Stimulated activated CD4-positive, alpha-beta T cell treated with anti-CD3 and anti-CD28 coated beads, Interleukin-2, amount 100 ng/mL, for 4 hours (primary cell): Measurements from ENCODE around the gene TTLL11.
"Not testable (repeated sequence)": the region's sequence is repeated elsewhere in the genome, so short reads cannot be mapped to it uniquely, and the experiment has no call there.

ENCODE experiments used
- DNase-seq: peaks from one replicate; pipeline ENCODE4 v3.0.0-alpha.2; 2020; ENCODE audit warnings: low read depth

The TTLL11 gene

GRCh38 chr9:121902461-121903135 is 190.5 kb downstream of the TTLL11 start:
- no peak for DNase-seq

GRCh38 chr9:121901616-121902015 is 191.5 kb downstream of the TTLL11 start:
- no peak for DNase-seq

DNA sequence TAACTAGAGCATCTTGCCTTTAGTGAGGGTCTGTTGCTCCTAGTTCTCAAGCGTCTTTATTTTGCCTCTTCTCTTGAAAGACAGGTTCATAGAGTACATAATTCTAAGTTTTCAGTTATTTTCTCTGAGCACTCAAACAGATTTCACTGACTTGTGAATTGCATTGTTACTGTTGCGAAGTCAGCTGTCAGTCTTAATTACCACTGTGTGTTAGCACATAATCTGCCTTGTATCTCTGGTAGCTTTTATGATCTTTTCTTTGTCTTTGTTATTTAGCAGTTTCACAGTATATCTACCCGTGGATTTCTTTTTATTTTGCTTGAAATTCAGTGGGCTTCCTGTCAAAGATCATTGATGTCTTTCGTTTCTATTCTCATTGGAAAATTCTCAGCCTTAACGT is 192.9 kb downstream of the TTLL11 start:
- no peak for DNase-seq

DNA sequence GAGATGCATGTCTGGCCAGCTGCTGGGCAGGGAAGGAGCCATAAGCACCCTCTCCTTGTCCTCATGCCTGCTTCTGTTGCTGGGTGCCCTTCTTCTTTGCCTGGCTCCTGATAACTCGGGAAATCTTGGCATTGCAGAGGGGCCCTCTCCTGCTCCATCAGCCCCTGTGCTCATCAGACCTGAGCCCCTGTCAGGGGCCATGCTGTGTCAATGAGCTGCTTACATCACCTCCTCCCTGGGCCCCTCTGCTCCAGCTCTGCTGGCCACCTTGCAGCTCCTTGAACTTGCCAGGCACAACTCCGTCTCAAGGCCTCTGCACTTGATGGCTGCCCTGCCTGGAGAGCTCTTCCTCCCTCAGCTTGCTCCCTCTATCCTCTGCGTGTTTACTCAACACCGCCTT is 194.3 kb downstream of the TTLL11 start:
- DNase-seq: no peak

- no peak for DNase-seq
Measured at GRCh38 chr9:121897140-121897539, 196.0 kb downstream of the TTLL11 start.

DNA sequence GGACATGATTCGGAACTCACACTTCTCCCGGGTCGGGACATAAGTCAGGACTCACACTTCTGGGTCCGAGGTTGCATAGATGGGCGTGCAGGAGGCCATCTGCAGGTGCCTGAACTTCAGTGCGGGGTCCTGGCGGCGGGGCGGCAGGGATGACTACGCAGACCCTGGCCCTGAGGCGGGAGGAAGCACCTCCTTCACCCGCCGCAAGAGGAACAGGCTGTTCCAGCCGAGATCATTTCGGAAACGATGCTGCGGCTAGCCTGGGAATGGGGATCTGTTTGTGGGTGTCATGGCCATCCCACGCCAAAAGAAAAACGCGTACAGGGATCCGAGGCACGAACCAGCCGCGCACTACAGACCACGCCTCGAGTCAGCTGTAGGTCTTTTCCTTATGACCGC is 196.6 kb downstream of the TTLL11 start:
- no peak for DNase-seq

DNA sequence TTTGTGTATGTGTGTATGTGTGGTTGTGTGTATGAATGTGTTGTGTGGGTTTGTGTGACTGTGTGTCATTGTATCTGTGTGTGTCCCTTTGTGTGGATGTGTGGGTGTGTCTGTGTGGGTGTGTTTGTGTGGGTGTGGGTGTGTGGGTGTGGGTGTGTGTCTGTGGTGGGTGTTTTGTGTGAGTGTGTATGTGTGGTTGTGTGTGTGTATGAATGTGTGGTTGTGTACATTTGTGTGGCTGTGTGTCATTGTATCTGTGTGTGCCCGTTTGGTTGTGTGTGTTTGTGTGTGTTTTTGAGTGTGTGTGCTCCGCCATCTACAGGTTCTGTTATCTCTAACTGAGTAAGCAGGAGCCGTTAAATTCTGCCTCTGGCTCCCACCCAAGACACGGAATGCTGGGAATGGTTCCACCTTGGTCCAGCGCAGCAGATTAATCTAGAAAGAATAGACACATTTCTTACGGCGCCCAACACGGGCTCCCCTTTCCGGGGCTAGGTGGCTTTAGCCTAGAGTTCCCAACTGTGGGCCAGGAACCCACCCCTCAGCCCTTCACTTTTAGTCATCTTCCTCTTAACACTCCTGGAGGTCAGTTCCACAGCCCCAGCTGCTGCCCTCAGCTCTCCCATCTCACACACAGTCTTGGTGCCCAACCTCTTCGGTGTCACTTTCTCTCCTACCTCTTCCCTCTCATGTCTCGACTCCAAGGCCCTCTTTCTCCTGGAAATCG is 197.1 kb downstream of the TTLL11 start:
- no peak for DNase-seq

DNA sequence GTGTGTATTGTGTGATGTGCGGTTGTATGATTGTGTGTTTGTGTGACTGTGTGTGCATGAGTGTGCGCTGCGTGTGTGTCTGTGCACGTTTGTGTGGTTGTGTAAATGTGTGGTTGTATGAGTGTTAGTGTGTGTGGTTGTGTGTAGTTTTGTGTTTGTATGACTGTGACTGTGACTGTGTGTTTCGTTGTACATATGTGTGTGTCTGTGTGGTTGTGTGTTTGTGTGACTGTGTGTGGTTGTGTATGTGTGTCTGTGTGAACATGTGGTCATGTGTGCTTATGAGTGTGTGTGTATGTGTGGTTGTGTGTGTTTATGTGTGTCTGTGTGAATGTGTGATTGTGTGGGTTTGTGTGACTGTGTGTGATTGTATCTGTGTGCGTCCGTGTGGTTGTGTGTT is 197.8 kb downstream of the TTLL11 start:
- DNase-seq: no peak

GRCh38 chr9:121894380-121894779 is 198.7 kb downstream of the TTLL11 start:
- not testable (repeated sequence) for DNase-seq

GRCh38 chr9:121893786-121894185 is 199.3 kb downstream of the TTLL11 start:
- DNase-seq: no peak

DNA sequence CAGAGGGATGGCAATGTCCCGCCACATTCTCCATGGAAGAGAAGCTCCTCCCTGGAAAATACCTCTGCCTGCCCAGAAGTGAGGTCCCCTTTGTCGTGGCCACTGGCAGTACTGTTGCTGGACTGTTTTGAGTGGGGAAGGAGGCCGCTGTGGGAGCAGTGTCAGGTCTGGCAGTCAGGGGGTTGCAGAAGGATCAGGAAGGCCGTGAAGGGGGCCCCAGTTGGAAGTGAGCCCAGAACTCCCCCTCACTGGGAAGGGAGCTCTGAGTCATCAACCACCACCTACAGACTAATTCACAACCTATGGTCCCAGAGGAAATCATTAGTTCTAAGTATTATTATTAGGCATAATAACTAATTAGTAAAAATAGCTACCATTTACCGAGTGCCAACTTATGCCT is 200.4 kb downstream of the TTLL11 start:
- DNase-seq: no peak

DNA sequence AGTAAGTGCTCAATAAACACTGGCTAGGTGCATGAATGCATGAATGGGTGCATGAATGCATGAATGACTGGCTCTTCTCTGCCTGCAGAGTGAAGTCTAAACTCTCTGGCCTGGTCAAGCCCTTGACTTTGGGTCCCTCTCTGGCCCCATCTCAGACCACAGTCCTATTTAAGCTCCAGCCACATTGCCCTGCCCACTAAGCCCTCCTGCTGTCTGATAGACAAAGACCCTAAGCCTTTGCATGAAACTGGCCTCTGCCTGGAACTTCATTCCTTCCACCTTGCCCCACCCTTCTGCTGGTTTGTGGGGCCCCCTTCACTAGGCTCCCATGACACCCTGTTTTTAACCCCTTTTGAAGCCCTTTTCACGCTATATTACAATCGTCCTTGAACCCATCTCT is 202.4 kb downstream of the TTLL11 start:
- no peak for DNase-seq

GRCh38 chr9:121889990-121890563 is 203.0 kb downstream of the TTLL11 start:
- DNase-seq: no peak

DNA sequence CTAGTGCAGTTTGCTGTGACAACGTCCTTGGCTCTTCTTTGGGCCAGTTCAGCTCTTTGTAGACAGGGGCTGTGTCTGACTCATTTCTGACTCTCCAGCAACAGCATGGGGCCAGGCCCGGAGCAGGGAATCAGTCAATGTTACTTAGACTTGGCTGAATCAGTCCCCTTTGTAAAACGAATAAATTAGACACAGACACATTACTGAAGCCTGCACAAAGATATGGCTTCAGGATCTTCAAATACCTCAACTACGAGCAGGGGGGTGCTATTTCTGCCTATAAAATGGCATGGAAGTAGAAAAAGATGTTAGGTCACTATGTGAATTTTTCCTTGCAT is 204.7 kb downstream of the TTLL11 start:
- no peak for DNase-seq

DNA sequence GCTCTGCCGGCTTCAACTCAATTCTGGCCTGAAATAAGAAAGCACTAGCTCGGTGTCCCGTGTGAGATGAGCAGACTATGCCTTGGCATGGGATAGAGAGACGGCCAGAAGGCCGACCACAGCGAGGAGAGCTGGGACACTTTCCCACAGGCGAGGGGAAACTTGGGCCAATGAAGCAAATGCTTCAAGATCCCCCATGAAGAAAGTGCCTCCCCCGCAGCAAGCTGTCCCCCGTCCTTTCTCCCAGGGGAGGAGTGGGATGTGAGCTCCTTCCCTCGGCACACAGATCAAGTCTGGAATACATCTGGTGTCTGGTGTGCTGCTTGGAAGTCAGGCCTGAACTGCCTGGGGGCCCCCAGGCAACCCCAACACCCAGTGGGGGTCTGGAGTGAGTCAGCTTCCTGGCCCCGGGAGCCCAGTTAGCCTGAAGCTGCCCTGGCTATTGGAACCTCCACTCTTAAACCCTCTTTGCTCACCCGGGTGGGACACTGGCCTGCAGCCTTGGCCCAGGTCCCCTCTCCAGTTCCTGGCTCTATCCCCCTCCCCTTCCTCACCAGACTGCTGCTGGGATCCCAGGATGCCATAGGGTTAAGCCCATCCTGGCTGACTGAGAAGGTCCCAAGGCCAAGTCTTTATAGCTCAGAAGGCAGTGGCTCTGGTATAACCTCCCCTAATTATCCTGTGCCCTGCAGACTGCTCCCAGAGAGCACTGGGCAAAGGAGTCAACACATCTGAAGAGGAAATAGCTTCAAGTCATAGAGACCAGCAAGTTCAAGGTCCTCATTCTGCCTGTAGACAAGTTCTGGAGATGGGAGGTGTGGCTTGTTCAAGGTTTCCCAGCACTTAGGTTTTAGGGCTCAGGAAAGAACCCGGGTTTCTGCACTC is 205.3 kb downstream of the TTLL11 start:
- DNase-seq: no peak

DNA sequence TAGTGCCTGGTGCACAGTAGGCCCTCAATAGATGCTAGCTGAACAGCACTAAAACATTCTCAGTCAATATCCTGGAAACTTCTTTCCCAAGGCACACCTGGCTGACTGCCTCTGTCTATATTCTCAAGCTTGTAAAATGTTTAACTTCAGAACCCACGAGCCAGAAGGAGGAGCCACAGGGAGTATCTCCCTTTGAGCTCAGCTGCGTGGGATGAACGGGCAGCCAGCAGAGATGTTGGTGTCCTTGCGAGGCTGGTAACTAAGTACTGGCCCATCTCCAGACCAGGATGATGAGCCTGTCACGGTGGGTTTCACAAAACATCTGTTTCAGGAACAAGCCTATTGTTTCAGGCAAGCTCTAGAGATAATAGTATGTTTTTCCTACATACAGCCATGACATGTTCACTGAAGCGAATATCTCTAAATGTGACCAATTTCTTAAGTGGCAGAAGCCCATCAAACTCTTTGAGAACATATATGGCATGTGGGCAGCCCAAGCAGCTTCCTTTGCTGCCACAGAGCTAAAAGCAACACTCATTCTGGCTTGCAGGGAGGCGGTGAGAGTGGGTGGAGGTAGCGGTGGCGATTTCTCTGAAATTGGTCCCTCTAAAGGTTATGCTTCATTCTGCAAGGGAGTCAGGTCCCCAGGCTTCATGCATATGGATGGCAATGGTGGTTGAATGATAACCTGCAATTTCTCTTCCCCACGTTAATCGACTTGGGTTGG is 206.2 kb downstream of the TTLL11 start:
- no peak for DNase-seq

DNA sequence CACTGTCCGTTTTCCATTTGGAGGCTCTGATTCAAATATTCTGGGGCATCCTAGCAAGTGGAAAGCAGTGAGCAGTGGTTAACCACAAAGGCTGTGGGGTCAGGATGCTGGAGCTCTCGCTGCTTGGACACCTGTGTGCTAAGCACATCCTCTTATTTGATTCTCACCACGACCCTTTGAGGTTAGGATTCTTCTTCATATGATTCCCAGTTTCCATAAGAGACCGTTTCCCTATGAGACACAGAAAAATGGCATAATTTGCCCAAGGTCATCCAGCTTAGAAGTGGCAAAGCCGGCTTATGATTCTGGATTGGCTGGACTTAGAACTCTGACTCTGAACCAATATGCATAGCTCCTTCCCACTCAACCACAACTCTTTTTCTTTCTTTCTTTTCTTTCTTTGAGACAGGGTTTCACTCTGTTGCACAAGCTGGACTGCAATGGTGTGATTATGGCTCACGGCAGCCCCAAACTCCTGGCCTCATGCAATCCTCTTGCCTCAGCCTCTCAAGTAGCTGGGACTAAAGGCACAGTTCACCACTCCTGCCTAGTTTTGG is 207.7 kb downstream of the TTLL11 start:
- DNase-seq: no peak

DNA sequence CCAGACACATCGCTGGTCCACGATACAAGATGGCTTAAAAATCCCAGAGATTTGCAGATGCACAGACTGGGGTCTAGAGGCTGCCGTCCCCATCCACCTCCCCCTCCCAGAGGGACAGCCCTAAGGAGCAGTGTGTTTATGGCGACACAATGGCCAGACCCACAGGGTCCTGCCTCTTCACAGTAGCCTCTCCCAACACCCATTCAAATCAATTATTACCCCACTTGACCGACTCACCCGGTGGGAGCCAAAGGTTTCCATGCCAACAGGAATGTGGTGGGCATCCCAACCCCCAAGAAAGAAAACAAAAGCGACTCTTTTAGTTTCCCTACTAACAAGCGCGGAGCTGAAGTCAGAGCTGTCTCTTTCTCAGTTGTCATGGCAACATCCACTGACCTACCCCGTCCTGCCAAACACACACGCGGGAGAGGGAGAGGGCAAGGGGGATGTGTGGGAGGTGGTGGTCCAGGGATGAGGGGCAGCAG is 209.0 kb downstream of the TTLL11 start:
- no peak for DNase-seq

DNA sequence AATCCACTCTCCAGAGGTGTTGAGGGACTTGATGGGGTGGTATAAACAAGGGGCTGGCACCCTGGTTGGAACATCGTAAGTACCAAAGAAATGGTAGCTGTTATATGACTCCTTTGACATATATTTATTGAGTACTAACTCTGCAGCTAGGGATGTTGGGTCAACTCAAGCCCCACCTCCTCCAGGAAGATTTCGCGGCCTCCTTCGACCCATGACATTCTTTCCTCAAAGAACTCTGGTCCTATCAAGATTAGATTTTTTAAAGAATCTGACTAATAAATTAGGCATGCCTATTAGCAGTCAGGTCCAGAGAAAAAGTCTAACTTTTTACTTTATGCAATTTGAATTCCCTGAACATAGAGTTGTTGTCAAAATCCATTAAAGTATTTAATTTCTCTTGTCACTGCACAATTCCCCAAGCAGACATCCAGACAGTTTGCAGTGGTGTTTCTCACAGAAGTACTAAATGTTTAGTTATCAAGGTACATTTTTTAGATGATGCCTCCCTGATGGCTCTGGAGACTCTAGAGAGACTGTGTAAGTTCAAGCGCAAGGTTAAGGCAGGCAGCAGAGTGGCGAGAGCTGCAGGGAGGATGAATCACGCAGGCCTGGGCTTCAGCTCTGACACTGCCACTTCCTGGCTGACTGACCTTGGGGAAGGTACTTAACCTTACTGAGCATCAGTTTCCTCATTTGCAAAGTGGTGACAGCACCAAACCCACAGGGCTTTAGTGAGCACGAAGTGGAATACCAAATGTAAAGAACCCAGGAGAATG is 209.6 kb downstream of the TTLL11 start:
- DNase-seq: no peak

DNA sequence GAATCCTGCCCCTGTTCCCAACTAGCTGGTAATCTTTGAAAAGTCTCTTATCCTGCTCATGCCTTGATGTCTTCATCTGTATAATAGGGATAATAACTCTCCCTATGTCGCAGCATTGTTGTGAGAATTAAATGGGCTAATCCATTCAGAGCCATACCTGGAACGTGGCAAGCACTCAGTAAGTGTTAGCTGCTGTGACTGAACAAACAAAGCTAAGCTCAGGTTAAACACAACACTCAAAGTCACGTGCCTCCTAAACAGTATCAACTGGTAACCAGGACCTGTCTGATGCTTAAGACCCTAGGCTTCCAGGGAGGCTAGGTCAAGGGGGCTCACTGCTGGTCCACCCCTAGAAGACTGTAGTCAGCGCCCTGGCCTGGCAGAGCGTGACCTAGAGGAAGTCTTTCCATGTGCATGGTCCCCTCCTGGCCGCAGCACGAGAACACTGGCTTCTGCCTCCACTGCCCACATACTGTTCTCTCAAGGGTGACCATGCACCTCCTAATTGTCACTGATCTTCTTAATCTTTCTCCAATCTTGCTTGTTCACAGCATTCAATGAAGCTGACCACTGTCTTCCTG is 211.1 kb downstream of the TTLL11 start:
- no peak for DNase-seq
